OCI-LY3 (cell line): Measurements from ENCODE around the gene OGDH.

Source experiments
- EZH2phosphoT487 ChIP-seq: fragments of 200-600 bp; shearing (Covaris generic); IDR thresholded peaks from 2 replicates; pipeline ENCODE4 v1.6.1; 2018; ENCODE audit warnings: antibody characterized with exemption, mixed run types, low read depth
- TF ChIP-seq, protein P1 (sequence below): fragments of 200-600, 300-600 bp; sonication (generic); IDR thresholded peaks from 2 replicates; pipeline ENCODE4 v1.5.1; 2014; ENCODE audit warnings: antibody characterized with exemption, low read length, low read depth

DNA sequence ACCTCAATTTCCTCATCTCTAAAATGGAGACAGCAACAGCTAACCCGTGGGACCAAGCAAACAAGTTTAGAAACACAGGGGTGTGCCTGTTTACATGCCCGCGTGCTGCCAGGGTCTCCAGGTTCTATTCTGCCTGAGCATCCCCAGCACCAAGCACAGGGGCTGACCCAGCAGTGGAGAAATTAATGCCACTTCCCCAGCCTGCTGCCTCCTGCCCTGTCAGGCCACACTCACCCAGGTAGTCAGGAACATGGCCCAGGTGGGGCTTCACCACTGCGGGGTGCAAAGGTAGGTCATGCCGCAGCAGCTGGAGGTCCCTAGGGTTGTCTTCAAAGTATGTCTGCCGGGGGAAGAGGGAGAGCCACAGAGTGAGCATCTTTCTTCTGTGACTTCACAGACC is 38.5 kb upstream of the OGDH start:
- TF ChIP-seq, protein P1, sequence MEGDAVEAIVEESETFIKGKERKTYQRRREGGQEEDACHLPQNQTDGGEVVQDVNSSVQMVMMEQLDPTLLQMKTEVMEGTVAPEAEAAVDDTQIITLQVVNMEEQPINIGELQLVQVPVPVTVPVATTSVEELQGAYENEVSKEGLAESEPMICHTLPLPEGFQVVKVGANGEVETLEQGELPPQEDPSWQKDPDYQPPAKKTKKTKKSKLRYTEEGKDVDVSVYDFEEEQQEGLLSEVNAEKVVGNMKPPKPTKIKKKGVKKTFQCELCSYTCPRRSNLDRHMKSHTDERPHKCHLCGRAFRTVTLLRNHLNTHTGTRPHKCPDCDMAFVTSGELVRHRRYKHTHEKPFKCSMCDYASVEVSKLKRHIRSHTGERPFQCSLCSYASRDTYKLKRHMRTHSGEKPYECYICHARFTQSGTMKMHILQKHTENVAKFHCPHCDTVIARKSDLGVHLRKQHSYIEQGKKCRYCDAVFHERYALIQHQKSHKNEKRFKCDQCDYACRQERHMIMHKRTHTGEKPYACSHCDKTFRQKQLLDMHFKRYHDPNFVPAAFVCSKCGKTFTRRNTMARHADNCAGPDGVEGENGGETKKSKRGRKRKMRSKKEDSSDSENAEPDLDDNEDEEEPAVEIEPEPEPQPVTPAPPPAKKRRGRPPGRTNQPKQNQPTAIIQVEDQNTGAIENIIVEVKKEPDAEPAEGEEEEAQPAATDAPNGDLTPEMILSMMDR = no peak
- TF ChIP-seq EZH2phosphoT487 = no peak
